ENCODE results near the gene VWF.

Gene VWF

DNA sequence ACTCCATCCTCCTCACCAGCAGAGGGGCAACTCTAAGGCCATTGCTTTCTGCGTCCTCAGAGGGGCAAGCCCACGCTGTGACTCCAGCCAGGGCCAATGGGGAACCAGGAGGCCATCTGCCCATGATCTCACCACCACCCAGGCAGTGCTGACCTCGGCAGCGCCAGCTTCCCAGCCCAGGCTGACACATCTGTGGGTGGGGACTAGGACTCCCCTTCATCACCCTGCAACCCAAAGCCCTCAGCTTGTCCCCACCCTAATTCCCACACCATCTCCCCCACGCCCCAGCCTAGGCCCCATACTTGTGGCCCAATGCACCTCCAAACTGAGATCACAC lies 58.6 kb downstream of the VWF start:
- no peak for DNase-seq (ENCODE audit: low read depth)
- H3K4me3 ChIP-seq (ENCODE audit: low read depth, low read length): no peak overlapping the region
- TF ChIP-seq, protein P1, sequence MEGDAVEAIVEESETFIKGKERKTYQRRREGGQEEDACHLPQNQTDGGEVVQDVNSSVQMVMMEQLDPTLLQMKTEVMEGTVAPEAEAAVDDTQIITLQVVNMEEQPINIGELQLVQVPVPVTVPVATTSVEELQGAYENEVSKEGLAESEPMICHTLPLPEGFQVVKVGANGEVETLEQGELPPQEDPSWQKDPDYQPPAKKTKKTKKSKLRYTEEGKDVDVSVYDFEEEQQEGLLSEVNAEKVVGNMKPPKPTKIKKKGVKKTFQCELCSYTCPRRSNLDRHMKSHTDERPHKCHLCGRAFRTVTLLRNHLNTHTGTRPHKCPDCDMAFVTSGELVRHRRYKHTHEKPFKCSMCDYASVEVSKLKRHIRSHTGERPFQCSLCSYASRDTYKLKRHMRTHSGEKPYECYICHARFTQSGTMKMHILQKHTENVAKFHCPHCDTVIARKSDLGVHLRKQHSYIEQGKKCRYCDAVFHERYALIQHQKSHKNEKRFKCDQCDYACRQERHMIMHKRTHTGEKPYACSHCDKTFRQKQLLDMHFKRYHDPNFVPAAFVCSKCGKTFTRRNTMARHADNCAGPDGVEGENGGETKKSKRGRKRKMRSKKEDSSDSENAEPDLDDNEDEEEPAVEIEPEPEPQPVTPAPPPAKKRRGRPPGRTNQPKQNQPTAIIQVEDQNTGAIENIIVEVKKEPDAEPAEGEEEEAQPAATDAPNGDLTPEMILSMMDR (conservative IDR thresholded peaks at IDR 0.05; ENCODE audit: low read depth, low read length): no peak

DNA sequence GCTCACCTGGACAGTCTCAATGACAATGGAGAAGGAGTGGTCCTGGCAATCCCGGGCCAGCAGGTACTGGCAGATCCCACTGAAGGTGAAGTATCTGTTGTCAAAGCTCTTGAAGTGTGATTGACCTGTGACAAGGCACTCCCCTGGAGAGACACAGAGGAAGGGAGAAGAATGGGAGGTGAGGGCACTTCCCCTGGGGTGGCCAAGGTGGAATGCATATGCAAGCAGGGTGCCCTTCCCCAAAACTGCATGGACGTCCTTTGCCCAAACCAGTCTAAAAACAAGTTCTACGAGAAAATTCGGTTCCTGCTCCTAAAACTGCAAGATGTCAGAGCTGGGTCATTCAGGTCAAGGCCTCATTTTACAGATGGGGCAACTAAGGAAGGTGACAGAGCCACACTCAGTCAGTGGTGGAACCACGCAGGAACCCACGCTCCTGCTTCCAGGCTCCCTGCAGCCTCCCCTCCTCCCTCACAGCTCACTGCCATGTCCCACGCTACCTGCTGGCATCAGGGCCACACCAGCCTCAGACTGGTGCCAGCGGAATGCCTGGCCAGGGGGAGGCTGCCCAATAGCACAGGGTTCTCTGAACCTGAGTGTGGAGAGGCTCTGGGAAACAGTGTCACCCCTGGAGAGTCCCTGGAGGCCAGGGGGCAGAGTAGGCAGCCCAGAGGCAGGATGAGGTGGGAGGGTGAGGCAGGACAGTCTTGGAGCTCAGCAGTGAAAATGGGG lies 59.2 kb downstream of the VWF start:
- DNase-seq (ENCODE audit: low read depth): no peak
- H3K4me3 ChIP-seq (ENCODE audit: low read depth, low read length): no peak overlapping the region
- TF ChIP-seq, protein P1 (conservative IDR thresholded peaks at IDR 0.05; ENCODE audit: low read depth, low read length): no peak

DNA sequence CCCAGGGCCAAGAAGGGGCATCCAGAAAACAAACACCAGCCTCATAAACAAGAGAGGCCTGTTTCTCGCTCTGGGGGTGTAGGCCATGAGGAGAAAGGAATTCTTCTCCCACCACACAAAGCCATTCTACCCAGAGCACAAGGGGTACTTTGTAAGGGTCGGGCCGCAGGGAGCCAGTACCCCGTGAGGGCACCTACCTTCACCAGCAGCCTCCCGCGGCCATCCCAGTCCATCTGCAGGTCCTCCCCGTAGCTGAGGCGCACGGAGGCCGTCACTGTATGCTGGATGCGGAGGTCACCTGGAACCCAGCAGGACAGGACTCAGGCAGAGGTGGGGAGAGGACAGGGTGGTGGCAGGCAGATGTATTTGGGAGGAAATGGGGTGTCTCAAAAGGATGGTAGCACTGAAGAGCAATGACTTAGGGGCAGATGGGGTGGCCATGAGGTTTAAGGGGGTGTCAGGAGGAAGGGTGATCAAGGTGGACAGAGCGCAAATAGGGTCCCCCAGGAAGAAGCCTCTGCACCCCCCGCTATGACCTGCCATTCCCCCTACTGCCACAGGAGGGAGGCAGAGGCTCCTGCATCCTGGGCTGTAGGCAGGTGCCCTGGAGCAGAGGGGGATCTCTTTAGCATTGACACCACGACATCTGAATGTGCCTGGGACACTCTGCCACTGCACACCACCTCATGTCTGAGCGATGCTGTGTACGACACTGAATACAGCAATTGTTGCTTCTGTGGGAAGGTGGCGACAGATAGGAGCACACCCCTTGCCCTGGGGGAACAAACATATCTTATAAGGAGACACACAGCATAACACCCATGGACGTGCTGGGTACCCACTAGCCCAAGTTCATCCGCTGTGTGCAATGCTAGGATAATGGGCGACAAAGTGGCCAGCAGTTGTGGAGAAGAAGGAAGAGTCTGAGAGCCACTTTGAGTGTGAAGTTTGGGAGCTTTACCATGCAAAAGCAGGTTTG lies 61.4 kb downstream of the VWF start:
- no peak overlapping the region for H3K4me3 ChIP-seq (ENCODE audit: low read depth, low read length)
- peak; percentile 66 for DNase-seq (ENCODE audit: low read depth)
- TF ChIP-seq, protein P1 (conservative IDR thresholded peaks at IDR 0.05; ENCODE audit: low read depth, low read length): peak; percentile 99

DNA sequence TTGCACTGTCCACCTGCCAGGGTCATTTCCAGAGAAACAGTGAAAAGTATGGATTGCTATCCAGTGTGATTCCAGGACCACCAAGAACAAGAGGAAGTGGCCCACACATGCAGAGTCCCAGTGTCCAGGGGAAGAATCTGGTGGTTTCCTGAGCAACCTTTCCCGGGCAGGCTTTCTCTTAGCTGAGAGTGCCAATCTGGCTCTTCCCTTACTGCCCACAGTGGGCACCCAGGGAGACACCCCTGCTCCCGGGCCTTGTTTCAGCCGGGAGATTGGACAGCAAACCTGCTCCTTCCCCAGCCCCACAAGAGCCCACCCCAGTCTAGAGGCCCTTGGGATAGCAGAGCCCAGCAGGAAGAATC lies 62.1 kb downstream of the VWF start:
- TF ChIP-seq, protein P1 (conservative IDR thresholded peaks at IDR 0.05; ENCODE audit: low read depth, low read length): no peak
- no peak overlapping the region for H3K4me3 ChIP-seq (ENCODE audit: low read depth, low read length)
- DNase-seq (ENCODE audit: low read depth): no peak

DNA sequence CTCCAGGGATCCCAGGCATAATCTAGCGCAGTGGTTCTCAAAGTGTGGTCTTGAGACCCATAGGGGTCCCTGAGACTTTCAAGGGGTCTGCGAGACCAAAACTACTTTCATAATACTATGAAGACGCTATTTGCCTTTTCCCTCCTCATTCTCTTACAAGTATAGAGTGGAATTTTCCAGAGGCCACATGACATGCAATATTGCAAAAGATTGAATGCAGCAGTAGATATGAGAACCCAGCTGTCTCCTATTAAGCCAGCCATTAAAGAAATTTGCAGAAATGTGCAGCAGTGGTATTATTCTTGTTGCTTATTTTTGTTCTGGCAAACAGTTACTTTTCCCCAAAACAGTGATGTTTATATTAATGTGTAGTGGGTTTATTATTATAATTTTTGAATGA lies 62.8 kb downstream of the VWF start:
- no peak overlapping the region for H3K4me3 ChIP-seq (ENCODE audit: low read depth, low read length)
- TF ChIP-seq, protein P1 (conservative IDR thresholded peaks at IDR 0.05; ENCODE audit: low read depth, low read length): no peak
- peak; percentile 80 for DNase-seq (ENCODE audit: low read depth)

DNA sequence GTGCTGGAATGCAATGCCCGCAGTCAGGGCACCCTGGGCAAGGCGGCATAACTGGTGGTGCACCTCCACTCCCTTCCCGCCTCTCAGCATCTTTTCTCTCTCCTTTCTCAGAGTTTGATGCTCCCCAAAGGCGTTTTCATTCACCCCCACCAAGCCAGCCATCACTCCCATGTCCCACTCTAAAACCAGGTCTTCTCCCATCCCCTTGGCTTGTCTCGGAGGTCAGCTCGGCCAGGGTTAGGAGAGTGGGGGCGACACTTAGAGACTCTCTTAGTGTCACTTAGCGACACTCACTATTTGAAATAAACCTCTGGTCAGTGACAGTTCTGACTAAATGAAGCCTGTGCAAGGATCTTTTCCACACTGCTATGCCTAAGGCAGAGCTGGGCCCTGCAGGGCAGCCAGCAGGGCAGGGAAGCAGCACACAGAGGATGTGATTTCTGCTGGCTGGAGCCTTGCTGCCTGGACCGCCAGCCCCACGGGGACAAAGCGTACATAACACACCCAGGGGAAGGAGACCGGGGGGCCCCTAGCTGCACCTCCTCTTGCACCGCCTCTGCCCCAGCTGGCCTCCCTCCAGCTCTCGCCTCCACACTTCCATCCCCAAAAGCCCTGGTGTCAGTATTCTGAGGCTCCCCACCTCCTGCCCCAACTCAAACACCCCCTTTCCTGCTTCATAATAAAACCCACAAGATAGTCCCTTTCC lies 64.5 kb downstream of the VWF start:
- no peak for DNase-seq (ENCODE audit: low read depth)
- H3K4me3 ChIP-seq (ENCODE audit: low read depth, low read length): no peak overlapping the region
- TF ChIP-seq, protein P1 (conservative IDR thresholded peaks at IDR 0.05; ENCODE audit: low read depth, low read length): no peak

Data from choroid plexus epithelial cell (primary cell).